ENCODE data around the gene FMNL3. TPM values are rescaled to one million over a fixed set of nuclear protein-coding genes. Genes with fewer than 3 reads are reported as not detected.

The FMNL3 gene
- total and polyA plus RNA-seq, 2 of the 13 experiments (the other 11 are each of a cell fraction or from before 2014, with no cell fraction given), result 0.44 to 1.1 TPM

GRCh38 chr12:49707128-49707811 lies at the start of gene FMNL3 (continued):
- TF ChIP-seq RNF2 (conservative IDR thresholded peaks at IDR 0.05; ENCODE audit: low read depth), result peak; percentile 95
- TF ChIP-seq ZNF547 (CRISPR knock-in tag; IDR thresholded peaks at IDR 0.05), result peak; percentile 67; the same call in 1 of the 2 replicates
- peak; percentile 13; the same call in 1 of the 2 replicates for TF ChIP-seq FOXK1 (CRISPR knock-in tag; IDR thresholded peaks at IDR 0.05; ENCODE audit: borderline replicate concordance, low read depth)
- no peak; the same call in 1 of the 2 replicates for TF ChIP-seq ZNF558 (CRISPR knock-in tag; IDR thresholded peaks at IDR 0.05; ENCODE audit: borderline replicate concordance)
- TF ChIP-seq JARID2 (CRISPR knock-in tag; IDR thresholded peaks at IDR 0.05; ENCODE audit: insufficient replicate concordance), result peak; percentile 65
- peak; percentile 78; the same call in 1 of the 2 replicates for TF ChIP-seq REL (CRISPR knock-in tag; conservative IDR thresholded peaks at IDR 0.05)
- no peak for TF ChIP-seq ZSCAN12 (CRISPR knock-in tag; IDR thresholded peaks at IDR 0.05)
- peak; percentile 29; the same call in 1 of the 2 replicates for TF ChIP-seq PATZ1 (CRISPR knock-in tag; IDR thresholded peaks at IDR 0.05)
- no peak for TF ChIP-seq SYNCRIP (IDR thresholded peaks at IDR 0.05; ENCODE audit: insufficient read depth, low read depth, low read length)
- TF ChIP-seq ZBED4 (CRISPR knock-in tag; IDR thresholded peaks at IDR 0.05; ENCODE audit: borderline replicate concordance), result peak; percentile 82
- peak; percentile 72; the same call in 1 of the 2 replicates for TF ChIP-seq IRF9 (CRISPR knock-in tag; IDR thresholded peaks at IDR 0.05; ENCODE audit: borderline replicate concordance)
- no peak for TF ChIP-seq TCF7 (IDR thresholded peaks at IDR 0.05; ENCODE audit: low read depth)
- TF ChIP-seq CREB1 (IDR thresholded peaks at IDR 0.05), result peak; percentile 18; the same call in 1 of the 2 replicates
- TF ChIP-seq CREB1 (CRISPR knock-in tag; IDR thresholded peaks at IDR 0.05), result no peak
- no peak for TF ChIP-seq ZBTB21 (CRISPR knock-in tag; IDR thresholded peaks at IDR 0.05)
- TF ChIP-seq ZNF709 (CRISPR knock-in tag; IDR thresholded peaks at IDR 0.05), result peak; percentile 76; the same call in 1 of the 2 replicates
- TF ChIP-seq SMAD3 (CRISPR knock-in tag; IDR thresholded peaks at IDR 0.05), result peak; percentile 69; the same call in 1 of the 2 replicates
- TF ChIP-seq BRF2 (CRISPR knock-in tag; IDR thresholded peaks at IDR 0.05), result peak; percentile 86
- TF ChIP-seq KDM4B (CRISPR knock-in tag; IDR thresholded peaks at IDR 0.05), result no peak
- TF ChIP-seq HNF1B (CRISPR knock-in tag; IDR thresholded peaks at IDR 0.05), result peak; percentile 69; the same call in 1 of the 2 replicates
